Smooth muscle cell (in vitro differentiated cells): ENCODE measurements around the gene KRTAP1-1. TPM values are rescaled to one million over a fixed set of nuclear protein-coding genes. Genes with fewer than 3 reads are reported as not detected.

Experiments
- DNase-seq: peaks from one replicate; lab custom pipeline; 2025; ENCODE audit not compliant: unreplicated experiment; lab: John Stamatoyannopoulos, UW
- H2AFZ ChIP-seq: fragments of 200-600 bp; sonication (generic); 2 replicates; pipeline ENCODE4 v1.6.0; 2016; ENCODE audit warnings: antibody characterized with exemption, low read depth, mild to moderate bottlenecking
- H3F3A ChIP-seq: fragments of 200-600 bp; sonication (generic); 2 replicates; pipeline ENCODE4 v1.6.0; 2017; ENCODE audit warnings: antibody characterized with exemption, low read depth
- H3K27ac ChIP-seq: fragments of 200-600 bp; sonication (generic); 2 replicates; pipeline ENCODE4 v1.5.1; 2016; ENCODE audit warnings: low read depth, mild to moderate bottlenecking
- H3K27me3 ChIP-seq: fragments of 200-600 bp; sonication (generic); 2 replicates; pipeline ENCODE4 v1.6.1; 2016; ENCODE audit warnings: low read depth, mild to moderate bottlenecking
- H3K36me3 ChIP-seq: fragments of 200-600 bp; sonication (generic); 2 replicates; pipeline ENCODE4 v1.5.1; 2016; ENCODE audit warnings: low read depth
- H3K4me1 ChIP-seq: fragments of 200-600 bp; sonication (generic); 2 replicates; pipeline ENCODE4 v1.5.1; 2016; ENCODE audit warnings: low read depth
- H3K4me2 ChIP-seq: fragments of 200-600 bp; sonication (generic); 2 replicates; pipeline ENCODE4 v1.6.0; 2016; ENCODE audit warnings: mild to moderate bottlenecking
- H3K4me3 ChIP-seq: fragments of 200-600 bp; sonication (generic); 2 replicates; pipeline ENCODE4 v1.5.1; 2016; ENCODE audit warnings: mild to moderate bottlenecking
- H3K79me2 ChIP-seq: fragments of 200-600 bp; sonication (generic); 2 replicates; pipeline ENCODE4 v1.6.0; 2016; ENCODE audit warnings: low read depth, mild to moderate bottlenecking
- H3K9ac ChIP-seq: fragments of 200-600 bp; sonication (generic); 2 replicates; pipeline ENCODE4 v1.6.0; 2016; ENCODE audit warnings: low read depth
- H3K9me3 ChIP-seq: fragments of 200-600 bp; sonication (generic); replicated peaks from 2 replicates; pipeline ENCODE4 v1.5.1; 2016; ENCODE audit warnings: low read depth
- H4K20me1 ChIP-seq: fragments of 200-600 bp; sonication (generic); 2 replicates; pipeline ENCODE4 v1.6.0; 2016; ENCODE audit warnings: low read depth
- WGBS: methylation state at CpG from one replicate; pipeline ENCODE4 v1.1.7; 2016; ENCODE audit warnings: low lambda C conversion rate; 5-methylcytosine and 5-hydroxymethylcytosine counted together
- polyA plus RNA-seq: library from polyadenylated mRNA; unstranded; fragments of >200 nt; fragmentation: Nextera tagmentation; extraction: Ambion mirVana; gene quantifications from 2 replicates; pipeline ENCODE4 v1.2.1, GENCODE V29; 2016
- total RNA-seq: library from RNA; depleted of rRNA; stranded (reverse); fragments of >200 nt; gene quantifications from 2 replicates; pipeline ENCODE4 v1.2.3, GENCODE V29; 2014
- TF ChIP-seq, protein P1 (sequence below): fragments of 200-600 bp; sonication (generic); IDR thresholded peaks from 2 replicates; pipeline ENCODE4 v1.5.1; 2017; ENCODE audit warnings: borderline replicate concordance, mild to moderate bottlenecking, antibody characterized with exemption; ENCODE audit not compliant: insufficient read depth, poor library complexity, severe bottlenecking

Gene KRTAP1-1
- total and polyA plus RNA-seq, 2 experiments from 2014 or later: not detected

DNA sequence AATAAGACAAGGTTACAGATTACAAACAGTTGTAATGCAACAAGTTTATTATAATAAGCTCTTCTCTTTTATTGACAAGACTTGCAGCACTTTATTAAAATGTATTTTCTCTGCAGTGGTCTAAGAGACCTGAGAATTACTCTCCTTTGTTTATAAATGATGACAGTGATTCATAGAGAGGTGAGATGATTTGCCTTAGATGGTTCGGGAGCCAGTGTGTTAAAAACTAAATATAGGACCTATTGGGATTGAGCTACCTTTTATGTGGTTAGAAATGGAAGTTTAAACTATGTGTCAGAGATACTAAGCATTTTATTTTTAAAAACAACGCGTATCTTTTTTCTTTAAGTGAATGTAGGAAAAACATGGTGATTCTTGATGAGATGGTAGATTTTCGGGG is 44.4 kb downstream of the KRTAP1-1 start:
- Histone ChIP-seq H4K20me1 (no peaks in the 10 kb centered on the region), H3K4me3 (no peak overlapping the region), H3K36me3 (no peaks in the 10 kb centered on the region), H3K27ac (no peak overlapping the region), H3K79me2 (no peaks in the 10 kb centered on the region), H3K9me3 (no peaks in the 10 kb centered on the region), H3K4me2 (no peak overlapping the region), H3K4me1 (no peaks in the 10 kb centered on the region), H2AFZ (no peak overlapping the region), H3K27me3 (peaks cover 19% of the 10 kb centered on the region), H3F3A (no peaks in the 10 kb centered on the region), H3K9ac (no peak overlapping the region)
- DNase-seq: no peak
- TF ChIP-seq, protein P1, sequence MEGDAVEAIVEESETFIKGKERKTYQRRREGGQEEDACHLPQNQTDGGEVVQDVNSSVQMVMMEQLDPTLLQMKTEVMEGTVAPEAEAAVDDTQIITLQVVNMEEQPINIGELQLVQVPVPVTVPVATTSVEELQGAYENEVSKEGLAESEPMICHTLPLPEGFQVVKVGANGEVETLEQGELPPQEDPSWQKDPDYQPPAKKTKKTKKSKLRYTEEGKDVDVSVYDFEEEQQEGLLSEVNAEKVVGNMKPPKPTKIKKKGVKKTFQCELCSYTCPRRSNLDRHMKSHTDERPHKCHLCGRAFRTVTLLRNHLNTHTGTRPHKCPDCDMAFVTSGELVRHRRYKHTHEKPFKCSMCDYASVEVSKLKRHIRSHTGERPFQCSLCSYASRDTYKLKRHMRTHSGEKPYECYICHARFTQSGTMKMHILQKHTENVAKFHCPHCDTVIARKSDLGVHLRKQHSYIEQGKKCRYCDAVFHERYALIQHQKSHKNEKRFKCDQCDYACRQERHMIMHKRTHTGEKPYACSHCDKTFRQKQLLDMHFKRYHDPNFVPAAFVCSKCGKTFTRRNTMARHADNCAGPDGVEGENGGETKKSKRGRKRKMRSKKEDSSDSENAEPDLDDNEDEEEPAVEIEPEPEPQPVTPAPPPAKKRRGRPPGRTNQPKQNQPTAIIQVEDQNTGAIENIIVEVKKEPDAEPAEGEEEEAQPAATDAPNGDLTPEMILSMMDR: no peak
- 73% methylated on average over 4 of the region's 4 CpGs for WGBS

DNA sequence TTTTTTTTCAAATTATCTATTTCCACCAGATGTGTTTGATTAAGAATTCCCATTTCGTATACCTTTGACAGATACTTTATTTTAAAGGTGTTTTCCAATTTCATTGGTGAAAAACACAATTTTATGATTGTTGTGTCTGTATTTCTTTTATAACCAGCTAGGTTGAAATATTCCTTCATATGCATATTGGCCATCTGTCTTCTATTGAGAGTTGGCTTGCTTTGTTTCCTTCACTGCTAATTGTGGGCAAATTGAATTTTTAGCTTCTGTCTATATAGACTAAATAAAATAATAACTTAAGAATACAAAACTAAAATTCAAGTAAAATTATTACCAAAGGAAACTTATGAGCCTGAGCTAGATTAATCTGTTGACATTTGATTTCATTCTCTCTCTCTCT is 46.1 kb downstream of the KRTAP1-1 start:
- Histone ChIP-seq H3K27me3 (peaks cover 19% of the 10 kb centered on the region), H3K36me3 (no peaks in the 10 kb centered on the region), H2AFZ (no peak overlapping the region), H4K20me1 (no peaks in the 10 kb centered on the region), H3K4me2 (no peak overlapping the region), H3K4me3 (no peak overlapping the region), H3K79me2 (no peaks in the 10 kb centered on the region), H3K9me3 (no peaks in the 10 kb centered on the region), H3F3A (no peaks in the 10 kb centered on the region), H3K4me1 (no peaks in the 10 kb centered on the region), H3K9ac (no peak overlapping the region), H3K27ac (no peak overlapping the region)
- TF ChIP-seq, protein P1: no peak
- 0% methylated on average over 1 of the region's 1 CpG for WGBS
- no peak for DNase-seq

DNA sequence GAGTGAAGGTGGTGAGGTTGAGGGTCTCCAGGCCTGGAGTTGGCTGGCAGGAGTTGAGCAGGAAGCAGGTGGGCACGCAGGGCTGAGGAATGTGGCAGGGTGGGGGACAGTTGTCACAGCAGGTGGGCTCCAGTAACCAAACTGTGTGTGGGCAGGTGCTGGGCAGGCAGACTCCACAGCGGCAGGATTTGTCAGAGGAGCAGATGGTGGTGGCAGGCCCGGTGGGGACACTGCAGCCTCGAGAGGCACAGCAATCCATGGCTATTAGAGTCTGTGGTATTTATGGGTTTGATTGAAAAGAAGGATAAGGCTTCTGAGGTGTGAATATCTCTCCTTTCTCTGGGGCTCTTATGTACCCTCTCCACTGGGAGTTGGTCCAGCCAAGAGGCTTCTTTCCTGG is 47.4 kb downstream of the KRTAP1-1 start, which contains the start of gene KRTAP3-3:
TSS of gene KRTAP3-3 (minus strand) at position 326 of the 400 bp plus-strand sequence. CDS start at position 259, 67 bp downstream.
- Histone ChIP-seq H3K4me1 (no peaks in the 10 kb centered on the region), H3K4me2 (no peak within 1 kb of the TSS), H3K9me3 (no peaks in the 10 kb centered on the region), H3K4me3 (no peak within 1 kb of the TSS), H3K9ac (no peak within 1 kb of the TSS), H3K27ac (no peak within 1 kb of the TSS), H3K27me3 (peaks cover 19% of the 10 kb centered on the region), H2AFZ (no peak within 1 kb of the TSS), H3F3A (no peaks in the 10 kb centered on the region), H3K36me3 (no peaks in the 10 kb centered on the region), H3K79me2 (no peaks in the 10 kb centered on the region), H4K20me1 (no peaks in the 10 kb centered on the region)
- no peak for DNase-seq
- TF ChIP-seq, protein P1: no peak
- WGBS: 50% methylated on average over 4 of the region's 4 CpGs

- Histone ChIP-seq H3K4me3 (no peak overlapping the region), H3K4me1 (no peaks in the 10 kb centered on the region), H3K36me3 (no peaks in the 10 kb centered on the region), H3F3A (no peaks in the 10 kb centered on the region), H3K79me2 (no peaks in the 10 kb centered on the region), H3K27me3 (peaks cover 18% of the 10 kb centered on the region), H4K20me1 (no peaks in the 10 kb centered on the region), H3K4me2 (no peak overlapping the region), H3K9ac (no peak overlapping the region), H3K9me3 (no peaks in the 10 kb centered on the region), H3K27ac (no peak overlapping the region), H2AFZ (no peak overlapping the region)
- no peak for DNase-seq
- WGBS: 95% methylated on average over 2 of the region's 2 CpGs
- TF ChIP-seq, protein P1: no peak
Observed at GRCh38 chr17:40993084-40993483, 48.2 kb downstream of the KRTAP1-1 start.
